GDM1 (cell line): ENCODE measurements around the gene EPHA5.
"Not testable (repeated sequence)": the region's sequence is repeated elsewhere in the genome, so short reads cannot be mapped to it uniquely, and the experiment has no call there.

Source experiments
- DNase-seq: peaks from one replicate; lab custom pipeline; 2025; lab: John Stamatoyannopoulos, UW

The EPHA5 gene

DNA sequence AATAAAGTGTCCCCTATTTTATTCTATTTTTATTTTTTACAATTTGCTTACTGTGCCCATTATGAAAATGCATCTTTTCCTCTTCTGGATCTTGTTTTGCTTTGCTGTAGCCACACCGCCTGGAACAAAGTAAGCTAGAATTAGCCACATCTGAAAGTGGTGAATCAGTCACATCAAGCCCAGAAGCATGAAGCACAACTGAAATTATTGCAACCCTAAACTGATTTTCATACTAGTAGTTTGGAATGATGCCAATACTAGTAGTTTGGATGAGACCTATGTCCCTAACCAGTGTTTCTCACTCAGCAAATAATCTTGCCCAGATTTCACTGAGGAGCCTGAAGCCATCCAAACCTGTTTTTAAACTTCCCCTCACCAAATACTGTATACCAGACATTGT is 303.0 kb downstream of the EPHA5 start:
- DNase-seq: no peak

DNA sequence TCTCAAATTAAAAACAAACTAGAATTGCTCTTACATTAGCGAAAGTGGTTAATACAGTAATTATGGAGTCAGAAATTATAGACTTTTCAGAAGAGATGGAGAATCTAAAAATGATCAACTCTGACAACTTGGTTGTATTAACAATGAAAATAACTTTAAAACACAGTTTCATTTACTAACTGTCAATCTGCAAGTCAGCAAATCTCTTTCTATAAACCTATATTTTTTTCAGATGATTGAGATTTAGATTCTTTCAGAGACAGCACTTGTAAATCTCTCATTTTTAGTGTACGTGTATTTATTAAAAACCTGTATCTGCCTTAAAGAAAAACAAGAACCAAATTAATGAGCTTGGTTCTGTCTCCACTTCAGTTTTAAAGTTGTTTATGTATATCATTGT is 311.4 kb downstream of the EPHA5 start:
- no peak for DNase-seq

DNA sequence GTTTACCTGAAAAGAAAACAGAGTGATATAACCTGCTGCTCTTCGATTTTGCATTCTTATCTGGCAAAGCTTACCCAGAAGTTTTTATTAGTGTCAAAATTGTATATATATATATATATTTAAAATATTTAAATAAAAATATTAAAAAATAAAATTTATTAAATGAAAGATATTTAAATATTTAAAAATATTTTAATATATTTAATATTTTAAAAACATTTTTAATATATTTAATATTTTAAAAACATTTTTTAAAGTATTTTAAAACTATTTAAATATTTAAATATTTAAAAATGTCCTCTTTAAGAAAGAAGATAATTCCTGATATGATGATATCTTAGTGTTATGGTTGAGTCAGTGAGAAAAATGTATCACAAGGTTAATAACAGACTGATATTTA is 317.2 kb downstream of the EPHA5 start:
- no peak for DNase-seq

DNA sequence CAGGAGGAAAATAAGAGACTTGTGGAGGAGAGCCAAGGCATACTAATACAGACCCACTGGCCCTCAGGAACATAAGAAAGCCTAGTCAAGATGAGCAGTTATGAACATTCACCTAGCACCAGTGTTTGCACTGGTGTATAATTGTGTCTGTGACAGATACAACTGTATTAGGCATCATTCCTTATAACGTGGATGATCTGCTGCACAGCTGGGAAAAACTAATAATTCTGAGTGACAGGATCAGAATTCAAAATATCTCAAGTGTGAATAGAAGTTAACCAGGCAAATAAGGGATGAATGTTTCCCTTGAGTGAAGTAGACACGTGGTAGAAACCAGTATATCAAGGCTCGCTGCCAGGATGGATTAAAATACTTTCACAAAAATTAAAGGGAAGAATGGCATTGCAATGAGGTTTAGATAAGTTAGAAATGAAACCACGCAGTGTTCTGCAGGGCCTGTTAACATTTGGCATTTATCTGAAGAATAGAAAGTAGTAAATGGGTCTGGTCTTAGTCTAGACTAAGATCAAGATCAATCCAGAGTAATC is 325.9 kb downstream of the EPHA5 start:
- DNase-seq: no peak

DNA sequence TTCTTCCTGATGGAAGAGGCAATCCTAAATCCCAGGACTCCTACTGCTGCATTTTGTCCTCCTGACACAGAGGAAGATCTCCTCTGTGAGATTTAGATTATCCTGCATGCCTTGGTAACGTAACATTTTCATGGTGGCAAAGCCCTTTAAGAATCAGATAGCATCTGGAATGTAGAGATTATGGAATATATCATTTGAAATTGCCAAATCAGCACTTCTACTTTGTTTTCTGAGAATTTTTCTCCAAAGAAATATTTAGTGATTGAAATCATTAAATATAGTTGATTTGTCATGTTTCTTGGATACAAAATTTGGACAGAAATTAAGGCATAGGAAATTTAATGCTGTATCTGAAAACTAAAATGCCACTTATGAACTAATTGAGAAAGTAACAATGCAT is 326.9 kb downstream of the EPHA5 start:
- DNase-seq: no peak

DNA sequence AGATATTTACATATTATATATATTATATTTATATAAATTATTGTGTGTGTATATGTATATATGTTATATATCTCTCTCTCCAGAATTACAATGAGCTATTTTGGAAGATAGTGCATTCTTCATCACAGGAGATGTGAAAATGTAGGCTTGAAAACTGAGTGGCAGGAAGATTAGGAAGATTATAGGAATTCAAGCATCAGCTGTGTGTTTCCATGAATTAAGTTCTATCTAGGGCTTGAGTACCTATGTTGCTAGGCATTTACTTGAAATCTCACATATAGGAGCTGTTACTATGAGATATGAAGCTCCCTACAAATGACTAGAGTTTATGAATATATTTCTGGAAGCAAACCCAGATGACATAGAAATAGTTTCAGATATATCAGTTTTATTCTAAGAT is 328.7 kb downstream of the EPHA5 start:
- DNase-seq: no peak

DNA sequence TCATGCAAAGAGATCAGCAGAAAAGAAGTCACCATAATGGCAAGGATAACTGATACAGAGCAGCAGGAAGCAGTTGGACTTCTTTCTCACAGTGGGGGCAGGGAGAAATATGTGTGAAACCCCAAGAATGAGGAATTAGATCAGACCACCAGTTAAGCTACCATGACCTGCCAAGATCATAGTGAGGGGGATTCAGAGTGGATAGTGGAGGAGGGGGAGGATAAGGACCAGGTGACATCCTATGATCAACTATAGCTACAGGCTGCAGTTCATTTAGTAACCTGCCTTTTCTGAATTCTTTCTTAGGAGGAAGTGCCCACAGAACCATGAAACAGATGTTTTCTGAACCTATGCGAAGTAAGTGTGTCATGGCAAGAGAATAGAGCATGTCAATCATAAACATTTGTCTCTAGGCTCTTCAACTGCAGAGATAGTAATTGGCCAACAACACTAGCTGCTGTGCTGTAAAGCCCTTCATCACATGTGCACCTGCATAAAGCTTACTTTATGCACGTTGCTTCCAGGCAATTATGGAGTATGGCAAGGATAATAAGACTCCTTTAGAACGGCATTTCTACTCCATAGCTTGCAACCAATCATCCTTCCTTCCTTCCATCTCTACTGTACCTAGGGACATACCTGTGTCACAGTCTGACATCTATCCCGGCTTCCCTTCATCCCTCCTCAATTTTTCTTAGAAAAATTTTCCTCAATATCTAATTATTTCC is 329.7 kb downstream of the EPHA5 start:
- DNase-seq: no peak

GRCh38 chr4:65337371-65337770 is 332.9 kb downstream of the EPHA5 start:
- DNase-seq: no peak

- DNase-seq: no peak
Measured at GRCh38 chr4:65336465-65336864, 333.8 kb downstream of the EPHA5 start.

DNA sequence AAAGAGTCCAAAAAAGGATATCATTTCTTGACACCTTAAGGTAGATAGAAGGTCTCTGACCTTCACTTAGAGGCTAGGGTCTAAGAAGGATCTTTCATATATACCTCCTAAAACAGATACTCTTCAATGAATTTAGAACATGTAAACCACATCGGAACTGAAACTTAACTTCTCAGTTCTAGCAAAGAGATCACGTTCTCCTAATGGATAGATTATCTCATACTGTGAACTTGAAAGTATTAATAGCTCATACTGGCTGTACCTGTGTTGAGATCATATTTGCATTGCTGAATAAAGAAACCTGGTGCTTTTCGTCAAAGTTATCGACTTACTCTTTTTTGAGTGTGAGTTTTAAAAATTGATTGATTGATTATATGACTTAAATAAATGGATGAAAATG is 353.8 kb downstream of the EPHA5 start:
- no peak for DNase-seq

DNA sequence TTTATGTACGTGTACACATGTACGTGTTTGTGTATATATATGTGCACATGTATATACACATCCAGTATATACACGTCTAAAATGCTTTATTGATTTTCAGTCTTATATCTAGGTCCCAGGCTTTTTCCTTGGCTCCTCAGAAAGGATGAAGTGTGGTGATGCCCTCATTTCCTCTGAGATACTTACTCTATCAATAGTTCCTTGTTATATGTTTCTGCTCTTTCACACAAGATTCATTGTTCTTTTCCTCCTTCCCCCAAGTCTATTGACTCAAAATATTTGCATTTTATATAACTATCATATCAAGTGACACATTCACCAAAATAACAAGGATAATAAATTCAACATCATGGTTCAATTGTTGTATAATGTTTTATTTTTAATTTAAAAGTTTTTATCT is 359.2 kb downstream of the EPHA5 start:
- DNase-seq: no peak

GRCh38 chr4:65310586-65310985 is 359.7 kb downstream of the EPHA5 start:
- no peak for DNase-seq

GRCh38 chr4:65308626-65309025 is 361.7 kb downstream of the EPHA5 start:
- not testable (repeated sequence) for DNase-seq

- DNase-seq: no peak
Measured at GRCh38 chr4:65302145-65302544, 368.1 kb downstream of the EPHA5 start.

- no peak for DNase-seq
Measured at GRCh38 chr4:65296246-65296645, 374.0 kb downstream of the EPHA5 start.

DNA sequence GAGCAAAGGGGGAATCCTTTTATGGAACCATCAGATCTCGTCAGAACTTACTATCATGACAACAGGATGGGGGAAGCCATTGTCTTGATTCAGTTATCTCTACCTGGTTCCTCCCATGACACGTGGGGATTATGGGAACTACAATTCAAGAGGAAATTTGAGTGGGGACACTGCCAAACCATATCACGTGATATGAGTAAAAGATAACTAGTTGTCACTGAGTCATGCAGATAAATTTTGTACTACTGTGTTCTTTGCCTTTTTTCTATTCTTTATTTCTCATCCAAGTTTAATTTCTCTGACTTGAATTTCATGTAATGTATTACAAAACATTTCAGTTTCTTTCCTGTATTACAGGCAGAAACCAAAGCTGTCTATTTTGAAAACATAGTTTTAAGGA is 383.2 kb downstream of the EPHA5 start:
- DNase-seq: no peak
